Endothelial cell of umbilical vein (primary cell): ENCODE results near the gene MED27. TPM values are rescaled to one million over a fixed set of nuclear protein-coding genes. Genes with fewer than 3 reads are reported as not detected.

Experiments used
- BruUV-seq: library from RNA; stranded (reverse); fragments of 400-500 nt; replicated peaks from 2 replicates; lab custom pipeline; 2021; lab: Mats Ljungman, UMichigan
- CTCF ChIA-PET: fragments of 300-600, 350-600 bp; sonication (Branson Sonifier 250); formaldehyde crosslinking; loops from one replicate; lab custom pipeline; 2021; ENCODE audit warnings: antibody characterized with exemption, inconsistent platforms; lab: Charles Lee
- POLR2A ChIA-PET: fragments of 300-600, 350-600 bp; sonication (Branson Sonifier 250); formaldehyde crosslinking; loops from one replicate; lab custom pipeline; 2021; ENCODE audit warnings: antibody characterized with exemption, inconsistent platforms; lab: Charles Lee
- DNase-seq: peaks from one replicate; pipeline ENCODE4 v3.0.0-alpha.2; 2011; ENCODE audit warnings: low read depth, low spot score
- FAIRE-seq: peaks from 2 replicates; lab custom pipeline; 2011; peaks lifted over from hg19 to GRCh38; lab: Jason Lieb, UNC
- H2AFZ ChIP-seq: 2 replicates; pipeline ENCODE4 v1.6.0; 2012; ENCODE audit warnings: low read depth, low read length, control low read depth, inconsistent platforms
- H3K27ac ChIP-seq: 2 replicates; pipeline ENCODE4 v1.5.1; 2011; ENCODE audit warnings: low read depth, mild to moderate bottlenecking, control low read depth, low read length, moderate library complexity; ENCODE audit not compliant: insufficient read depth
- H3K27me3 ChIP-seq, 2 experiments: 2 replicates each; pipeline versions ENCODE4 v1.6.0 to v1.6.1; 2011; ENCODE audit warnings: low read length in 2 of 2, mixed read lengths in 1 of 2; ENCODE audit not compliant: control insufficient read depth in 2 of 2, insufficient read depth in 2 of 2
- H3K36me3 ChIP-seq, 2 experiments: 2 replicates in 1 of 2; 3 replicates in 1 of 2; pipeline ENCODE4 v1.5.1; 2011; ENCODE audit warnings: low read length in 2 of 2, mild to moderate bottlenecking in 1 of 2, moderate library complexity in 1 of 2; ENCODE audit not compliant: control insufficient read depth in 2 of 2, insufficient read depth in 2 of 2; ENCODE audit errors: extremely low read depth in 1 of 2
- H3K4me1 ChIP-seq: 3 replicates; pipeline ENCODE4 v1.5.1; 2011; ENCODE audit warnings: mild to moderate bottlenecking, low read length; ENCODE audit not compliant: control insufficient read depth, insufficient read depth; ENCODE audit errors: extremely low read depth
- H3K4me2 ChIP-seq: 2 replicates; pipeline ENCODE4 v1.6.1; 2011; ENCODE audit warnings: low read length, control low read depth, mixed read lengths; ENCODE audit not compliant: insufficient read depth
- H3K4me3 ChIP-seq, 3 experiments: fragments of 200-600 bp in 1 of 3; sonication (generic), shearing (Covaris generic) in 1 of 3; replicated peaks in 1 of 3; 2 replicates each; pipeline ENCODE4 v1.5.1; 2011 to 2016; ENCODE audit warnings: control low read depth in 3 of 3, low read length in 3 of 3, mild to moderate bottlenecking in 2 of 3, inconsistent platforms in 1 of 3, low read depth in 1 of 3, moderate library complexity in 1 of 3; ENCODE audit not compliant: insufficient read depth in 1 of 3
- H3K79me2 ChIP-seq: 2 replicates; pipeline ENCODE4 v1.6.0; 2012; ENCODE audit warnings: low read length, inconsistent platforms; ENCODE audit not compliant: control insufficient read depth, insufficient read depth
- H3K9ac ChIP-seq: replicated peaks from 2 replicates; pipeline ENCODE3; 2011; ENCODE audit warnings: low read length, control low read depth; ENCODE audit not compliant: insufficient read depth; ENCODE audit errors: extremely low read depth
- H3K9me1 ChIP-seq: replicated peaks from 3 replicates; pipeline ENCODE4 v1.6.0; 2011; ENCODE audit warnings: mild to moderate bottlenecking, low read length; ENCODE audit not compliant: control insufficient read depth, insufficient read depth; ENCODE audit errors: extremely low read depth
- H3K9me3 ChIP-seq: replicated peaks from 2 replicates; pipeline ENCODE4 v1.5.1; 2012; ENCODE audit warnings: low read length, inconsistent platforms; ENCODE audit not compliant: control insufficient read depth, insufficient read depth
- H4K20me1 ChIP-seq: replicated peaks from 2 replicates; pipeline ENCODE3; 2011; ENCODE audit warnings: mild to moderate bottlenecking, low read length; ENCODE audit not compliant: control insufficient read depth, insufficient read depth; ENCODE audit errors: extremely low read depth
- CTCF ChIP-seq, 2 donors: IDR thresholded peaks; 1 replicate in 1 of 2; 2 replicates in 1 of 2; pipeline ENCODE4 v1.5.1; 2011; ENCODE audit warnings: low read length in 2 of 2, mild to moderate bottlenecking in 2 of 2, moderate library complexity in 2 of 2, control low read depth in 1 of 2, inconsistent platforms in 1 of 2, low read depth in 1 of 2; ENCODE audit not compliant: insufficient read depth in 1 of 2; ENCODE audit errors: extremely low read depth in 1 of 2
- EZH2 ChIP-seq: IDR thresholded peaks from 2 replicates; pipeline ENCODE4 v1.6.1; 2012; ENCODE audit warnings: borderline replicate concordance, low read depth, mild to moderate bottlenecking, moderate library complexity, low read length, inconsistent platforms; ENCODE audit not compliant: severe bottlenecking
- FOS ChIP-seq: IDR thresholded peaks from 2 replicates; pipeline ENCODE4 v1.6.1; 2011; ENCODE audit warnings: mild to moderate bottlenecking, low read length, moderate library complexity, borderline replicate concordance; ENCODE audit not compliant: insufficient read depth
- GATA2 ChIP-seq: IDR thresholded peaks from 2 replicates; pipeline ENCODE4 v1.7.0; 2011; ENCODE audit warnings: low read depth, mild to moderate bottlenecking, moderate library complexity, mixed read lengths, low read length; ENCODE audit not compliant: insufficient read length, insufficient read depth
- JUN ChIP-seq: IDR thresholded peaks from 2 replicates; pipeline ENCODE4 v1.6.1; 2011; ENCODE audit warnings: borderline replicate concordance, low read depth; ENCODE audit not compliant: insufficient read length, insufficient read depth
- MAX ChIP-seq: IDR thresholded peaks from 2 replicates; pipeline ENCODE4 v1.6.1; 2011; ENCODE audit not compliant: insufficient read depth, insufficient read length
- MYC ChIP-seq: IDR thresholded peaks from one replicate; pipeline ENCODE4 v1.6.1; 2011; ENCODE audit warnings: mild to moderate bottlenecking, low read depth, low read length
- POLR2A ChIP-seq: IDR thresholded peaks from 2 replicates; pipeline ENCODE4 v1.6.1; 2012; ENCODE audit warnings: low read depth, mild to moderate bottlenecking, control low read depth, low read length
- POLR2AphosphoS5 ChIP-seq: IDR thresholded peaks from 2 replicates; pipeline ENCODE4 v1.6.1; 2012; ENCODE audit warnings: low read depth, mild to moderate bottlenecking, control low read depth, low read length, moderate library complexity; ENCODE audit not compliant: insufficient read depth
- dilution Hi-C: fragments of 300-500 bp; cut with MboI; formaldehyde crosslinking; loops from one replicate; pipeline ENCODE4 v1.15.0; 2019; ENCODE audit warnings: low sequenced_read_pairs; ENCODE audit not compliant: extremely low pct_ligation_motif_present
- intact Hi-C: fragments of 100-400 bp; cut with micrococcal nuclease; formaldehyde crosslinking; loops from one replicate; pipeline ENCODE4 v1.10.0; 2022
- polyA plus RNA-seq, 4 experiments: library from polyadenylated mRNA; depleted of rRNA in 3 of 4; stranded (reverse) in 3 of 4; unstranded in 1 of 4; fragments of >200 nt; gene quantifications; 2 replicates each; pipeline versions ENCODE4 v1.2.1 to v1.2.3, GENCODE V29; 2011 to 2012; ENCODE audit warnings: missing spikeins in 1 of 4
- total RNA-seq: library from RNA; stranded (reverse); gene quantifications from 2 replicates; pipeline ENCODE4 v1.2.3, GENCODE V29; 2021

The MED27 gene
- total and polyA plus RNA-seq, 2 donors (not counting 3 experiments of a cell fraction or from before 2014, with no cell fraction given): 27.9 to 47.8 TPM

- no peak overlapping the region for H3K27ac ChIP-seq
- H3K9me1 ChIP-seq: no peaks in the 10 kb centered on the region
- FAIRE-seq (no peak), DNase-seq (no peak)
- peaks cover 4% of the 10 kb centered on the region for H3K4me1 ChIP-seq
- ChIA-PET CTCF (interaction anchor here (1.1 to 1.7 kb wide), 2 partner anchors 17 to 233 kb away, joined by 3 read pairs; no protein-coding TSS in a partner anchor), POLR2A (no interaction called here)
- H3K36me3 ChIP-seq: no peaks in the 10 kb centered on the region
- H3K27me3 ChIP-seq: no peaks in the 10 kb centered on the region
- intact Hi-C loops: no loop called here
- no peak overlapping the region for H3K4me3 ChIP-seq
- no peak overlapping the region for H2AFZ ChIP-seq
- no TSS peak for BruUV-seq
- TF ChIP-seq POLR2A: no peak
- no peak for TF ChIP-seq POLR2AphosphoS5
- no peak for TF ChIP-seq MYC
- TF ChIP-seq GATA2: no peak
- TF ChIP-seq JUN: no peak
- TF ChIP-seq EZH2: no peak
- TF ChIP-seq MAX: no peak
- no peak for TF ChIP-seq FOS
- no peak for TF ChIP-seq CTCF (IDR thresholded peaks at IDR 0.05; ENCODE audit: extremely low read depth in 1 of 2, insufficient read depth in 1 of 2, low read depth in 1 of 2, low read length in 2 of 2)
- no peak overlapping the region for H3K4me2 ChIP-seq
- no peak overlapping the region for H3K9ac ChIP-seq
- H4K20me1 ChIP-seq: no peaks in the 10 kb centered on the region
- dilution Hi-C loops: no loop called here
- H3K9me3 ChIP-seq: no peaks in the 10 kb centered on the region
- no peaks in the 10 kb centered on the region for H3K79me2 ChIP-seq
These were observed 76.9 kb downstream of the MED27 start for GRCh38 chr9:132002643-132003318.
